ENCODE data around the gene FIGNL1. TPM values are rescaled to one million over a fixed set of nuclear protein-coding genes. Genes with fewer than 3 reads are reported as not detected.

Gene FIGNL1
- total RNA-seq, 1 experiment from 2014 or later = 3.6 TPM

DNA sequence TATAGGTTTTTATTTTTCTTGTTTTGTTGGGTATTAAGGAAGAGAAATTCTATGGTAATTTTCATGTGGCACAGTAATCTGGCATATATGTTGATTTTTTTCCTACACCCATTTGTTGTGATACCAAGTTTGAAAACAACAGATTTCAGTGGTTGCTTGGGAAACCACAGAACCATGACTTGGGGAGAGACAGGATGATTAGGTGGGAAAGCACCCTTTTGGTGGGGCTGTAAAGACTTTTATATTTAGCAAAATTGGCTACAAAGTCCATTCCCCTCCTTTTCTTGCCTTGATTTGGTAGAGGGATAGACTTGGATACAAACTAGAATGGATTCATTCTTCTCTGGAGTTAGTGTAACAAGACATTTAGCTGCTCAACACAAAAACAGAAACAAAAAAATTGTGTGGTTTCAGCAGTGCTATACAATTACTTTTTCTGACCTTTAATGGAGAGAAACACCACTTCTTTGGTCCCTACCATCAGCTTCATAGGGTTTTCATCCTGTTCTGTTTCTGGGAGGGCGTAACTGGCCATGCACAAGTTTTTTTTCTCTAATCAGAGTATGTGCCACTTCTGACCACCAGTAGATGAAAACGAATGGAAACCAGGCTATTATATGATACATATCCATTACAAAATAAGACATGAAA, 52.7 kb downstream of the FIGNL1 start:
- DNase-seq (ENCODE audit: low spot score) = no peak

DNA sequence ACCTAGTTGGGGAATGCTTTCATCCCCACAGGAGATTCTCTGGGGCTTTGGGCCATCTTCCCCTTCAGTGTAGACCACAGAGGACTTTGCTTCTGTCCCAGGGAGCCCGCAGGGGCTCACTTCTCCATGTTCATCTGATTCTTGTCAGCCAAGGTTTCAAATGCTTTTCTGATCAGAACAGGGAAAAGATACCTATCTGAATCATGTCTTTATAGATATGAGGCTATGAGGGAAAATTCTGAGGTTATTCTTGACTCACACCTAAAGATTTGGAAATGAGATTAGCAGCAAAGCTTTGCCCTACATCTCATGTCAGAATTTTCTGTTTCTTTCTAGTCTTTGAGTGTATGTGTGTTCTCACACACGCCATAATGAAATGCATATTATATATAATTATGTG, 53.3 kb downstream of the FIGNL1 start:
- DNase-seq (ENCODE audit: low spot score) = no peak

DNA sequence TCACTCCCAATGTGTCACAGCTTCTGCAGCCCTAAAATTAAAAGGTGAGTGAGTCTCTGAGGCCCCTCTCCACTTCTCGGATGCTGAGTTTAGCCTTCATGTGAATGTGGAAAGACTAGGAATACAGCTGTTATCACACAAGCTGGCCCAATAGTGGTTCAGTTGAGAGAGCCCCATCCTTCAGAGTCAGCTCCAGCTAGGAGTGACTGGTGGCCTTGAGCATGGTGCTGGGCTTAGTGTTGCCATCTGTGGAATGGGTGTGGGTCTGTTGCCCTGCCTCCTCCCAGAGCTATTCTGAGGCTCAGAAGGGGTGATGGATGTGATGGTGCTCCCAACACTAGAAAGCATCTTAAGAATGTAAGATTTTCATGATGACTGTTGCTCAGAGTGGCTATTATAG, 55.8 kb downstream of the FIGNL1 start:
- no peak for DNase-seq (ENCODE audit: low spot score)

Other genes with a start within 250 kb of the FIGNL1 start
- gene IKZF1, start 145.6 kb downstream of the FIGNL1 start, total RNA-seq (2014; rRNA removed; shearing (Covaris generic)) = not detected in 2 replicates
- not detected in 2 replicates for gene DDC, start 115.1 kb upstream of the FIGNL1 start, total RNA-seq (2014; rRNA removed; shearing (Covaris generic))

Data from A172 (cell line).